Measurements from ENCODE around the gene GRHL3.

The GRHL3 gene

GRCh38 chr1:24366707-24367106 is 47.5 kb downstream of the GRHL3 start:
- DNase-seq (ENCODE audit: extremely low read depth in 1 of 2, low read depth in 1 of 2) = no peak

- no peak for DNase-seq (ENCODE audit: extremely low read depth in 1 of 2, low read depth in 1 of 2)
Measured at GRCh38 chr1:24369199-24369598, 50.0 kb downstream of the GRHL3 start.

DNA sequence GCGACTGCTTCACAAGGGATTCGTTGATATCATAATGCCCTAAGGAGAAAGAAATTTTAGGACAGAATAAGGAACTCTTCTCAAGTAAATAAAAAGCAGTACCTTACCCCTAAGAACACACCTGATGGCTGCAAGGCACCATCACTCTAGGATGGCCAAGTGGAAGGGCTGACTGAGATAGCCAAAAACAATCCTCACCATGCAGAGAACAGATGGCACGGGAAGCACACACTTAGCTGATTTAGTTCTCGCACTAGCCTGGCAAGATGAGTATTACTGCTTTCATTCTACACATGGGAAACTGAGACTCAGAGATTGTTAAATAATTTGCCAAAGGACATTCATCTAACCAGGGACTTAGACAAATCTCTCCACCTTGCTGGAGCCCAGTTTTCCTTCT is 50.6 kb downstream of the GRHL3 start:
- no peak for DNase-seq (ENCODE audit: extremely low read depth in 1 of 2, low read depth in 1 of 2)

DNA sequence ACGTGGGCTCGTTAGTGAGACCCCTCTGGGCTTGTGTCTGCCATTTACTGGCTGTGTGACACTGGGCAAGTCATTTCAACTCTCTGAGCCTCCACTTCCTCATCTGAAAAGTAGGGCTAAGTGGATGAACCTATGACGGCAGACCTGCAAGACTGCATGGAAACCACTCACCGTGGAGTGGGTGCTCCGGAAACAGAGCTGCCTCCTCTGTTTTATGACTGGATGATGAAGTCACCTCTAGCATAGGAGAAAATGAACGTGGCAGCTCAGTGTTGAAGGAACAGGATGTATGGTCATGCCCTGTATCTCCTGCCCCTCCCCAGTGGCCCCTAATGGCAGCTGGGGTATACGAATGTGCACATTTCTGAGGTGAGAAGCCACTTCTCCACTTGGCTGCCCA is 53.9 kb downstream of the GRHL3 start:
- DNase-seq (ENCODE audit: extremely low read depth in 1 of 2, low read depth in 1 of 2) = no peak

- DNase-seq (ENCODE audit: extremely low read depth in 1 of 2, low read depth in 1 of 2) = no peak
Measured at GRCh38 chr1:24373710-24374109, 54.6 kb downstream of the GRHL3 start.

- DNase-seq (ENCODE audit: extremely low read depth in 1 of 2, low read depth in 1 of 2) = no peak
Measured at GRCh38 chr1:24374891-24375786, 56.0 kb downstream of the GRHL3 start.

GRCh38 chr1:24379733-24380315 is 60.7 kb downstream of the GRHL3 start:
- DNase-seq (ENCODE audit: extremely low read depth in 1 of 2, low read depth in 1 of 2) = no peak

DNA sequence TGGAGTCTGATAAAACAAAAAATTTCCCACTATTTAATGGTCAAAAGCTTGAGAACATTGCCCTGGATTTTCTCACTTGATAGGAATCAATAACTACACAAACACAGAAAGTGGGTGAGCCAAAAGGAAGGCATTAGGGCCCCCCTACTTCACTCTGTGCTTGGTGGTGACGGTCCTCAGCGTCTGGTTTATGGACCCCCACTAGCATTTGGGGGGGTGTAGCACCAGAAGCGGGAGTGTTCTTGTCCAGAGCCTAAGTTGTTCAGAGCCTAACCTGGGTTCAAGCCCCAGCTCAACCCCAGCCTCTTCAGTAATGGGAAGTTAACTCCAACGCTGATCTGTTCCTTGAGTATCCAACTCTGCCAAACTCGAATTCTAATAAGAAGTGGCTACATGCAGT is 61.4 kb downstream of the GRHL3 start:
- DNase-seq (ENCODE audit: extremely low read depth in 1 of 2, low read depth in 1 of 2) = no peak

DNA sequence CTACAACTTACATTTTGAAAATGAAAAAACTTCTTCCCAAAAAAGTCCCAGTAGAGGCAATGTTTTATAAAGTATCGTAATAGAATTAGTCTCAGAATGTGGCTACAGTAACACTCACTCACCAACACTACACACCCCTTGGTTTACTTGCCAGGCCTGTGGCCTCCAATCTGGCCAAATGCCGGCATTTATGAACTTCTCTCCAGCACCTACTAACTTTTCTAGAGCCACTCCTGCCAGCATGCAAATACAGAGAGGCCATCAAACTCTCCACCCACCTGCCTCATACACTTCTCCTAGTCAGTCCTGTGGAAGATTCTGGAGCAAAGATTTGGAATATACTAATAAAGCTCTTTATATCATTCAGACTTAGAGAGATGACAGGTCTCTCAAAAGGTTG is 62.1 kb downstream of the GRHL3 start:
- no peak for DNase-seq (ENCODE audit: extremely low read depth in 1 of 2, low read depth in 1 of 2)

DNA sequence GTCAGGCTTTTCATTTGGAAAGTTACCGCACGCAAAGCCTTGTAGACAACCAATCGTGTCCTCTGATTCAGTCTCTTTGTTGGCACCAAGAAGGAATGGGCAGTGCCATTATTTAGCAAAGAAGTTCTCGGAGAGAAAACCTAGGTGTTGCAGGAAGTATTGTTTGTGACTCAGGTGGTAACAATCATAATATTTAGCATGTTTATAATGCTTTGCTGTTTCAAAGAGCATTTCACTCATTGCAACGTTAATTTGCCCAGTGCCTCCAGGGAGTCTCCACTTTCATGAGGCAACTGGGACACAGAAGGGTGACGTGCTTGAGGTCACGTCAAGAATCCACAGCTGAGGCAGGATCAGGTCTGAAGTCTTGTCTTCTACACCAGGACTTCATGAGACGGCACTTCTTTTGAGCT is 63.0 kb downstream of the GRHL3 start:
- DNase-seq (ENCODE audit: extremely low read depth in 1 of 2, low read depth in 1 of 2) = no peak

- no peak for DNase-seq (ENCODE audit: extremely low read depth in 1 of 2, low read depth in 1 of 2)
Measured at GRCh38 chr1:24383381-24383940, 64.3 kb downstream of the GRHL3 start.

DNA sequence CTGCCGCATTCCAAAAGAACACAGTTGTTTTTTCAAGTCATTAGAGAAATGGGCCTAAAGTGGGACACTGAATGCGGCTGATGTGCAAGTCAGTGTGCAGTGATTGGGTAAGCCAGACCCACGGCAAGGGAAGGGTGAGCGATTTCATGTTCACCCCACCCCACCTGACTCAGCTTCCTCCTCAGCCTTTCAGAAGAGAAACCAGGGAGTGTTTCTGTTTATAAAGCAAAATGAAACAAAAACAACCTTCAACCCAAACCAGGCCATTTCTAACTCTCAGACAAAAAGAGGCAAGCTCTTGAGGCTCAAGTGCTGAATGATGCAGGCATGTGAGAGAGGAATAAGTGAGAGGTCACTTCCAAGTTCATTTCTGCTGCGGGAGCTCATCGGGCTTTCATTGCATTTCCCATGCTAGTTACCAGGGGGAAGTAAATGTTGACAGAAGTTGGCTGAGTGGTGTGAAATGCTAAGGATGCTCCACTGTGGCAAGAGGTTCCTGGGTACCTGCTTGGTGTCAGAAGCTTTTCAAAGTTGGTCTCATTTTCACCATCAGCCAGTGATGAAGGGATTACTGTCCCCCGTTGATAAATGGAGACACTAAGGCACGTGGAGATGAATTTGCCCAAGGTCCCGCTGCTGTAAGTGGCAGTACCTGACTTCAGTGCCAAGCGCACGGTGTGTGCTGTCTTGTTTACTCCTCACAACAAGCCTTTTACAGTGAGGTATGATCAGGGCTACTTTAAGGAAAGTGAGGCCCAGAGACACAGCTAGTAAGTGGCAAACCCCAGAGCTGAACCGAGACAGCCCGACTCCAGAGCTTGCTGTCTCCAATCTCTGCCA is 65.3 kb downstream of the GRHL3 start:
- DNase-seq (ENCODE audit: extremely low read depth in 1 of 2, low read depth in 1 of 2) = no peak

GRCh38 chr1:24385160-24385940 is 66.2 kb downstream of the GRHL3 start:
- no peak for DNase-seq (ENCODE audit: extremely low read depth in 1 of 2, low read depth in 1 of 2)

- DNase-seq (ENCODE audit: extremely low read depth in 1 of 2, low read depth in 1 of 2) = no peak
Measured at GRCh38 chr1:24386241-24386640, 67.1 kb downstream of the GRHL3 start.

- no peak for DNase-seq (ENCODE audit: extremely low read depth in 1 of 2, low read depth in 1 of 2)
Measured at GRCh38 chr1:24386931-24387330, 67.8 kb downstream of the GRHL3 start.

- no peak for DNase-seq (ENCODE audit: extremely low read depth in 1 of 2, low read depth in 1 of 2)
Measured at GRCh38 chr1:24387636-24388175, 68.5 kb downstream of the GRHL3 start.

- no peak for DNase-seq (ENCODE audit: extremely low read depth in 1 of 2, low read depth in 1 of 2)
Measured at GRCh38 chr1:24388331-24388885, 69.3 kb downstream of the GRHL3 start.

GRCh38 chr1:24389231-24389678 is 70.1 kb downstream of the GRHL3 start:
- DNase-seq (ENCODE audit: extremely low read depth in 1 of 2, low read depth in 1 of 2) = no peak

DNA sequence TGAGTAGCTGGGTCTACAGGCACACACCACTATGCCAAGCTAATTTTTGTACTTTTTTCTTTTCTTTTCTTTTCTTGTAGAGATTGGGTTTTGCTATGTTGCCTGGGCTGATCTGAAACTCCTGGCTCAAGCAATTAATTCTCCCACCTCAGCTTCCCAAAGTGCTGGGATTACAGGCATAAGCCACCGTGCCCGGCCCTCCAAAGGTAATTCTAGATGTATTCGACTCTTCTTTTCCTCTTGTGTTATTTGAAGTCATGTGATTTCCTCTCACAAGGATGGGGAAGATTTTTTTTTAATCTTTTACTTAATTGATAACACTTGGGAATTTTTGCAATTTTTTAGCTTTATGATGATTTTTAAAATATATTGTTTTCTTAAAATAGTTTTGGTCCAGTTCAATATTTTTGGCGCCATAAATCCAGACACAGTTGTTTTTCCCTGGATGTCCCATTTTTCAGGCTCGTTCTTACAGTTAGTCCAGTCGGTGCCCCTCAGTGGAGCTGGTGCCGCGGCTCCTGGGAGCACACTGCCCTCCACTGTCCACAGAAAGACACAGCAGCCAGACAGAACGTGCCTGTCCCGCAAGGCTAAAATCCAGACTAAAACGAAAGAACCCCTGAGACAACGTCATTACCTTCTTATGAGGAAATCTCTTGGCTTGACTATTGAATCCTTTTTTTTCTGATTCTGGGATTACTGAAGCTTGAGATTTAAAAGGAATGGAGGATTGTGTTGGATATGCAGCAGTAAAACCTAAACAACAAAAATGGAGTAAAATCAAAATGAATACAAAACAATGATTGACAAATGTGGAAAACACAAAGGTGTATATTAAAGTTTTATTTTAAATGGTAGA is 72.0 kb downstream of the GRHL3 start:
- DNase-seq (ENCODE audit: extremely low read depth in 1 of 2, low read depth in 1 of 2) = peak in 1 of 2 donors; percentile 40
